GM21381 (cell line): Measurements from ENCODE around the gene DNAAF5.

Experiments
- ATAC-seq: cut with Tn5 transposase; IDR thresholded peaks from one replicate; pipeline ENCODE4 v1.9.1; 2021; ENCODE audit warnings: mild to moderate bottlenecking, moderate library complexity; ENCODE audit not compliant: unreplicated experiment

The DNAAF5 gene

DNA sequence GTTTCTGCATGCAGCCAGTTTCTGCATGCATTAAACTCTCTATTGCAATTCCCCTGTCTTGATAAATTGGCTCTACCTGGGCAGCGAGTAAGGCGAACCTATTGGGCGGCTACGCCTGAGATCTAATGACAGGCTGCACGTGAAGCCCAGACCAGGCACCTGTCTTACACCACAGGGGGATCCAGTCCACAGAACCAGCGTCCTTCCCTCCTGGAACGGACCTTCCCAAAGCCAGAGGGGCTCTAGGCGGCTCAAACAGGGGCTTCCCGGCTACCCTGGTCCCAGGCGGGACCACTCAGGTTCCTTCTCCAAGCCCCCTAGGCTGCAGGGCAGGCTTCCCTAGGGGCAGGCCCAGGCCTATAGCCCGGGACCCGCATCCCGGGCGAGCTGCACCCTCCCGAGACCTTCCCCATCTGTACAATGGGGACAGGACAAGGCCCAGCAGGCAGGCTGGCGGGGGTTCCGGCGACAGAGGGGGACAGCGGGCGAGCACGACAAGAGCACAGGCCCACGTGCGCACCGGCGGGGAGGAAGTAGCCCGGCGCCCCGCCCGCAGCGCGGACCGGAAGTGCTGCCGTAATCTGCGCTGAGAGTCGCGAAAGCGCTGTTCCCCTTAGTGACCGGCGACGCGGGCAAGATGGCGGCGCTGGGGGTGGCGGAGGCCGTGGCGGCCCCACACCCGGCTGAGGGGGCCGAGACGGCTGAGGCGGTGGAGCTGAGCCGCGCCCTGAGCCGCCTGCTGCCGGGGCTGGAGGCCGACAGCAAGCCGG lies at the start of gene DNAAF5:
Gene DNAAF5, plus strand, starts transcription at position 616 of the 770 bp plus-strand sequence. Its CDS starts 22 bp downstream, at position 638.
- peak; percentile 82 for ATAC-seq

- ATAC-seq = no peak
Observed at GRCh38 chr7:676972-677385, 49.5 kb upstream of the DNAAF5 start.

- ATAC-seq = no peak
Observed at GRCh38 chr7:680411-681127, 45.9 kb upstream of the DNAAF5 start.

DNA sequence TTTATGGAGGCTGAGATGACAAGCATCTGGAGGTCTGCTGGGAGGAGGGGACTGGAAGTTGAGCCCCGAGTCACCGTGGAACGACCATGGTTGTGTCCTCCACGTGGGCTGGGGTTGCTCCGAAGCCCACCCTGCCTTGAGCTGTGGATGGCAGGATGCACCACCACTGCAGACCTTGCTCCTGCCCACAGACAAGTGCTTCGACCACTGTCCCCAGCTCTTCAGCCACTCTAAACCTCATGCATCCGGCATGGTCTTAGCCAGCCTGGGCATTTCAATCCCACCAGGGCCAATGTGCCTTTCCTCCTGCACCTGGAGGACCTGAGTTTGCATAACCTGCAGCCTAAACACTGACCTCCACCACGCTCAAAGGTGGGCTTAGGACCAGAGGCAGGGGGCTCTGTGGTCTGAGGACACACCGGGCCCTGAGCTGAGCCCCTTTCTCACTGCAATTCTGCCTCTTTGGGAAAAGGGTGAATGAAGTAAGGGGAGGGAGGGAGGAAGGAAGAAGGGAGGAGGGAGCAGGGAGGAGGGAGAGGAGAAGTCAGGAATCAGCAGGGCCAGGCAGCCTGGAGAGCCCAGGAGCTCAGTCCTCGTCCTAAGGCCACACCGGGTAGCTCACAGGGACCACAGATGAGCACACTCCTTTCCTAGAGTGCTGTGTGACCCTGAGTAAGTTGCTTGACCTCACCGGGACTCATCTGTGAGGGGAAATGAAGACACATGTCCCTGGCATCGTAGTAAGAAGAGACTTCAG lies 44.8 kb upstream of the DNAAF5 start:
- no peak for ATAC-seq

- no peak for ATAC-seq
Observed at GRCh38 chr7:682810-683209, 43.7 kb upstream of the DNAAF5 start.

DNA sequence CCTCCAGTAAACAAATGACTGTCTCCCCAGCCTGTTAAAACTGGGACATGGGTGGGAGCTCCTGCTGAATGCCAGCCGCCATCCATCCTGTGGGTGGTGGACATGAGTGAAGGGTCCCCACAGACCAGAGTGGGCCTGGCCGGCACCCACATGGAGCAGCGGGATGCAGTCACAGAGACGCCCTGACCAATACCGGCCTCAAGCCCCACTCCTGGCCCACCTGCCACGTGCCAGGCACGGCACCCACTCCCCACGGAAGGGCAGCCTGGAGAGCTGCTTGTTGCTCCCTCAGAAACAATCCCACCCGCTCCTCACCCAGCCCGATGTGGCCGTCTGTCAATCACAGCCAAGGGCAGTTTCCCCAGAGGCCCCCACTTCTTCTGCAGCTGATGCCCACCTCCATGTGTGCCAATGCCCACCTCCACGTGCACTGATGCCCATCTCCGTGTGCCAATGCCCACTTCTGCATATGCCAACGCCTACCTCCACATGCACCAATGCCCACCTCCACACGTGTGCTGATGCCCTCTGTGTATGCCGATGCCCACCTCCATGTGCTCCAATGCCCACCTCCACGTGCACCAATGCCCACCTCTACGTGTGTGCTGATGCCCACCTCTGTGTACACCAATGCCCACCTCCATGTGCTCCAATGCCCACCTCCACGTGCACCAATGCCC lies 42.8 kb upstream of the DNAAF5 start:
- no peak for ATAC-seq

DNA sequence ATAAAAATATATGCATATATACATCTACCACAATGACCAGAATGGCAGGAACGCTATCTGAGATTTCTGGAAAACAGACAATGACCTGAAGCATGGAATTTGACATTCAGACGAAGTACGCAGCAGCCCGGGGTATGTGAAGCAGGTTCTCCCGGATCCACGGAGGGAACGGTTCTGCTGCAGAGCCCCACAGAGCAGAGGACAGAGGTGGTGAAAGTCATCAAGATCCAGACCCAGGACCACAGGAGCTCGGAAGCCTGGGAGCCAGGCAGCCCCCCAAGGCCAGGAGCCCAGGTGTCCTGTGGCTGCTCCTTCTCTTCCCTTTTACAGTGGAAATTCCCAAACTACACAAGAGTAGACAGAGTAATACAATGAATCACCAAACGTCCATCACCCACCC lies 42.1 kb upstream of the DNAAF5 start:
- ATAC-seq = no peak

- no peak for ATAC-seq
Observed at GRCh38 chr7:685540-685939, 41.0 kb upstream of the DNAAF5 start.

DNA sequence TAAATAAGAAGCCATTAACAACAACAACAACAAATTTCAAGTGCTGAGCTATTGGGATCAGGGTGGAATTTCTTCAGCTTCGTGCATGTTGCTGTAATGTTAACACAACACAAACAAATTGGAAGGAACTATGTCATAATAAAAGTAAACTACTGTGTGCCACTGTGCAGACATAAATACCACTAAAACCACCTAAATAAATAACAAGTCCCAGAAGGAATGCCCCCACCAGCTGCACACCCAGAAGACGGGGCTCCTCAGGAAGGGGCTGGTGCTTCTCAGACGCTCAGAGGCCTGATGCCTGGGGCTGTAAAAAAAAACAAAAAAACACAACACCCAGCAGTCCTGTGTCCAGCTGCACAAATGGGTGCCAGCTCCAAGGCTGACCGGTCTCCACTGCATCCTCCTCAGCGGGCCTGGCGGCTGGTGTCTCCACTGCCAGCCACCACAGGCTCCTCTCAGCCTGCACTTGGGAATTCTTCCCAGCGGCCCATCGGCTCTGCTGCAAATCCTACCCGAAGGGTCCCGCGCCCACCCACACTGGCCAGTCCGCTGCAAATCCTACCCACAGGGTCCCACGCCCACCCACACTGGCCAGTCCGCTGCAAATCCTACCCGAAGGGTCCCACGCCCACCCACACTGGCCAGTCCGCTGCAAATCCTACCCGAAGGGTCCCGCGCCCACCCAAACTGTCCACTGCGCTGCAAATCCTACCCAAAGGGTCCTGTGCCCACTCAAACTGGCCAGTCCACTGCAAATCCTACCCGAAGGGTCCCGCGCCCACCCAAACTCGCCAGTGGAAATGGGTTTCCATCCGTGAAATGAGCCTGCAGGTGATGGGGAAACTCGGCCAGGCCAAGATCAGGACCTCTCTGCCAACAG lies 35.8 kb upstream of the DNAAF5 start:
- no peak for ATAC-seq

DNA sequence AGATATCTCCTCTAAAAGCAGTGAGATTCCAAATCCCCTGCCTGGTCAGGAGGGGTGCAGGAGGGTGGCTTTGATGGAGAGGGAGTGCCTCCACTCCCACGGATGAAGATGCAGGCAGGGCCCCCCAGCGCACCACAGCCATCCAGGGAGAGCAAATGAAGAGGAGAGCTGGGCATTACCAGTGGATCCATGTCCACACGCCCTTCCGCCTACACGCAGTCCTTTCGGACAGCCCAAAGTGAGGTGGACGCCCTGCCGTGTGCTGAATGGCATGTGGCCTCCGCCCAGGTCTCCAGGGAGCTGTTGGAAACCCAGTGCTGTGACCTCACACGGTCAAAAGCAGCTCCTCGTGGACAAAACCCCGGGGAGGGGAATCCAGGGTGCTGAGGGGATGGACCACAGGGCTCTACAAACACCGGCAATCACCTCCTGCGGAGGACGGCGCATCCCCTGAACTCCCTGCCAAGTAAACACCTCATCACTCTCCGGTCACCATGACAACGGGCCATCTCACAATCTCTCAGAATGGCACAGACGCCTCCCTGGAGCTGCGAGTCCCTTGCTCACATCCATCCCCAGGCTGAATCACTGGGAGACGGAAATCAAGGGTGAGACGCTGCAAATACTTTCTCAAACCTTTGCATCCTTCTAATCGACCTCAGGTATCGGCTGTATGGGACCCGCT lies 35.0 kb upstream of the DNAAF5 start:
- ATAC-seq = no peak

- ATAC-seq = no peak
Observed at GRCh38 chr7:693280-693679, 33.2 kb upstream of the DNAAF5 start.

DNA sequence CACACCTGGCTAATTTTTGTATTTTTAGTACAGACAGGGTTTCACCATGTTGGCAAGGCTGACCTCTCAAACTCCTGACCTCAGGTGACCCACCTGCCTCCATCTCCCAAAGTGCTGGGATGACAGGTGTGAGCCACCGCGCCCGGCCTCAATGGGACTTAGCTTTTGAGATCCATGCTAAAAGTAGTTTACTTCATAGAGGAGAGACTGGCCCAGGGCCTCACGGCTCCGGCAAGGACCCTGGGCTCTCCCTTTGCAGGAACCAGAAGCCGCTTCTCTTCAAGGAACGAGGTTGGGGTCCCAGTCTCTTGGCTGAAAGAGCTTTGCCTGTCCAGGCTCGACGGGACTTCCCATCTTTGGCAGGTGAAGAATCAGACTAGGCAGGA lies 30.1 kb upstream of the DNAAF5 start:
- ATAC-seq = no peak

GRCh38 chr7:696812-697551 lies 29.5 kb upstream of the DNAAF5 start:
- ATAC-seq = no peak

- no peak for ATAC-seq
Observed at GRCh38 chr7:698515-699475, 27.7 kb upstream of the DNAAF5 start.

GRCh38 chr7:699476-700170 lies 26.9 kb upstream of the DNAAF5 start:
- ATAC-seq = no peak

GRCh38 chr7:701086-701671 lies 25.3 kb upstream of the DNAAF5 start:
- ATAC-seq = no peak

DNA sequence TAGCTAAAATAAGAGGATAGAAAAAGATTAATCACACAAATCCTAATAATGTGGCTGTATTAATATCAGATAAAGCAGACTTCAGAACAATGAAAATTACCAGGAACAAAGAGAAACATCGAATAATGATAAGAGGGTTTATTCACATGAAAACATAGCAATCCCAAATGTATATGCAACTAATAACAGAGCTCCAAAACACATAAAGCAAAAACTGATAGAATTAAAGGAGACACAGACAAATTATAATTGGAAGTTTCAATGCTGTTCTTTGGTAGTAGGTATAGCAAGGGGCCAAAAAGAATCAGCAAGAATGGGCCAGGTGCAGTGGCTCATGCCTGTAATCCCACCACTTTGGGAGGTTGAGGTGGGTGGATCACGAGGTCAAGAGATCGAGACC lies 23.4 kb upstream of the DNAAF5 start:
- ATAC-seq = no peak
